Measurements from ENCODE around the gene TPPP.
"Not testable (repeated sequence)": the region's sequence is repeated elsewhere in the genome, so short reads cannot be mapped to it uniquely, and the experiment has no call there.

DNA sequence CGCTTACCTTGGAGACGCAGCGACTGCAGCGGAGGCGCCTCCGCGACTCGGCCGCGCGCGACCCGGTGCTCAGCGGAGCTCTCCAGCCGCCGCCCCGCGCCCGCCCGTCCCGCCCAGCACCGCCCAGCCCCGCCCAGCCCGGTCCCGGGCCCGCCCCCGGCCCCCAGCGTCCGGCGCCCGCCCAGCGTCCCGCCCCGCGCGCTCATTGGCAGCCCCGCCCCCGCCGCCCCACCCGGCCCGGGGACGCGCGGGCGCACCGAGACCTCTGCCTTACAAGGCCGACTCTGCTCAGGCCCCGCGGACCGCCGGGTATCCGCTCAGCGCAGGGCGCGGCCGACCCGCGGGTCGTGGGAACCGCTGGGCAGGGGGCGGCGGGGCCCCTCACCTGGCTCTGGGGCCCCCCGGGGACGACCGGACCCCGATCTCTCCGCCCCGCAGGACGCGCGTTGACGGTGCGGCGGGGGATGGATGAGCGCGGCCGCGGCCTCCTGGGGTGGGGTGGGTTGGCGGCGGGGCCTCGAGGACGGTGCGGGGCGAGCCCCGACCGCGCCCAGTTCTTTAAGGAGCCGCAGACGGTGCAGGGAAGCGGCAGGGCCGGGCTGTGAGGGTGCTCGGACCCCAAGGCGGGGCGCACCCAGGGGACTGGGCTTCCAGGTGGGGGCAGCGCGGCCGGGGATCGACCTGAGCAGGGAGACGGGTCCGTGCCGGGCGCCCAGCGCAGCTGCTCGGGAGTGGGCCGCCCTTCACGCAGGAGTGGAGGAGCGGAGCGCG is at the start of gene TPPP:
- TF ChIP-seq, protein P1, sequence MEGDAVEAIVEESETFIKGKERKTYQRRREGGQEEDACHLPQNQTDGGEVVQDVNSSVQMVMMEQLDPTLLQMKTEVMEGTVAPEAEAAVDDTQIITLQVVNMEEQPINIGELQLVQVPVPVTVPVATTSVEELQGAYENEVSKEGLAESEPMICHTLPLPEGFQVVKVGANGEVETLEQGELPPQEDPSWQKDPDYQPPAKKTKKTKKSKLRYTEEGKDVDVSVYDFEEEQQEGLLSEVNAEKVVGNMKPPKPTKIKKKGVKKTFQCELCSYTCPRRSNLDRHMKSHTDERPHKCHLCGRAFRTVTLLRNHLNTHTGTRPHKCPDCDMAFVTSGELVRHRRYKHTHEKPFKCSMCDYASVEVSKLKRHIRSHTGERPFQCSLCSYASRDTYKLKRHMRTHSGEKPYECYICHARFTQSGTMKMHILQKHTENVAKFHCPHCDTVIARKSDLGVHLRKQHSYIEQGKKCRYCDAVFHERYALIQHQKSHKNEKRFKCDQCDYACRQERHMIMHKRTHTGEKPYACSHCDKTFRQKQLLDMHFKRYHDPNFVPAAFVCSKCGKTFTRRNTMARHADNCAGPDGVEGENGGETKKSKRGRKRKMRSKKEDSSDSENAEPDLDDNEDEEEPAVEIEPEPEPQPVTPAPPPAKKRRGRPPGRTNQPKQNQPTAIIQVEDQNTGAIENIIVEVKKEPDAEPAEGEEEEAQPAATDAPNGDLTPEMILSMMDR (IDR thresholded peaks at IDR 0.05), result not testable (repeated sequence)
- TF ChIP-seq POLR2A (IDR thresholded peaks at IDR 0.05), result peak in 1 of 2 donors; percentile 40
